Measurements from ENCODE around the gene SVOP. TPM values are rescaled to one million over a fixed set of nuclear protein-coding genes. Genes with fewer than 3 reads are reported as not detected.

SVOP gene
- total and polyA plus RNA-seq, 2 of the 4 experiments (the other 2 are of a cell fraction), result not detected

GRCh38 chr12:108982621-108983219 lies 38.1 kb downstream of the SVOP start:
- no peak overlapping the region for H3K56ac ChIP-seq (ENCODE audit: extremely low read depth, insufficient read depth, low read length)
- no peak overlapping the region for H4K8ac ChIP-seq (ENCODE audit: low read depth in 2 of 2, low read length in 2 of 2)
- TF ChIP-seq FOS (IDR thresholded peaks at IDR 0.05; ENCODE audit: low read depth, low read length), result no peak
- no peak for TF ChIP-seq USF2 (IDR thresholded peaks at IDR 0.05; ENCODE audit: low read depth, low read length)
- TF ChIP-seq CEBPB (IDR thresholded peaks at IDR 0.05; ENCODE audit: low read depth, low read length), result no peak
- no peak for TF ChIP-seq RAD21 (IDR thresholded peaks at IDR 0.05; ENCODE audit: low read length)
- no peak for TF ChIP-seq NFE2L2 (IDR thresholded peaks at IDR 0.05; ENCODE audit: low read depth, low read length)
- BruUV-seq (replicated peaks), result no TSS peak
- H3K9me1 ChIP-seq (ENCODE audit: insufficient read depth, low read length), result no peaks in the 10 kb centered on the region
- H3K14ac ChIP-seq (replicated peaks; ENCODE audit: low read depth, low read length), result no peak overlapping the region
- no peak overlapping the region for H3K9ac ChIP-seq (ENCODE audit: low read depth, low read length)
- POLR2A ChIA-PET (ENCODE audit: unreplicated experiment), result no interaction called here
- no peak overlapping the region for H3K18ac ChIP-seq (ENCODE audit: low read depth, low read length)
- intact Hi-C loops (cut with micrococcal nuclease), result no loop called here
- no peak for ATAC-seq (ENCODE audit: low read depth)
- no peaks in the 10 kb centered on the region for H3K4me1 ChIP-seq (ENCODE audit: control insufficient read depth, insufficient read depth, low read length)
- DNase-seq, result no peak
- H3K4me3 ChIP-seq (ENCODE audit: insufficient read depth, low read depth, low read length), result no peak overlapping the region
- no peak overlapping the region for H3K4me2 ChIP-seq (ENCODE audit: low read depth, low read length)
- H2BK20ac ChIP-seq (ENCODE audit: low read depth, low read length), result no peak overlapping the region
- H2AK9ac ChIP-seq (replicated peaks; ENCODE audit: low read depth, low read length, poor library complexity), result no peak overlapping the region
- no peak overlapping the region for H2BK120ac ChIP-seq (ENCODE audit: low read depth, low read length)
- no peak overlapping the region for H3K4ac ChIP-seq (ENCODE audit: low read depth, low read length)
- peak overlapping the region; percentile 33 for H2BK5ac ChIP-seq (ENCODE audit: low read depth, low read length, poor library complexity, severe bottlenecking)
- H2BK15ac ChIP-seq (ENCODE audit: low read depth, low read length), result no peak overlapping the region
- no peaks in the 10 kb centered on the region for H3K79me1 ChIP-seq (ENCODE audit: low read depth in 1 of 2, low read length in 2 of 2)
- H4K5ac ChIP-seq (ENCODE audit: low read depth, low read length), result no peak overlapping the region
- H4K91ac ChIP-seq (ENCODE audit: insufficient read depth, low read depth, low read length), result no peak overlapping the region
- no peak overlapping the region for H3K23ac ChIP-seq (ENCODE audit: low read depth, low read length)
- no peak overlapping the region for H2AFZ ChIP-seq (replicated peaks; ENCODE audit: low read length, poor library complexity)
- in situ Hi-C loops (cut with MboI; ENCODE audit: low sequenced_read_pairs), result no loop called here
- H4K20me1 ChIP-seq (ENCODE audit: insufficient read depth, low read length), result no peaks in the 10 kb centered on the region
- H3K27ac ChIP-seq (ENCODE audit: insufficient read depth, low read length), result no peak overlapping the region
- H2AK5ac ChIP-seq (ENCODE audit: low read depth, low read length), result no peak overlapping the region
- H3K36me3 ChIP-seq (ENCODE audit: control insufficient read depth, insufficient read depth, low read length), result no peaks in the 10 kb centered on the region
- H3K9me3 ChIP-seq (ENCODE audit: control insufficient read depth, insufficient read depth, low read length), result no peaks in the 10 kb centered on the region
- H3K27me3 ChIP-seq (ENCODE audit: control insufficient read depth, insufficient read depth, low read length), result peaks cover 3% of the 10 kb centered on the region; the same call in 1 of the 2 replicates
- CTCF ChIA-PET, result no interaction called here
- dilution Hi-C loops (cut with HindIII; ENCODE audit: low sequenced_read_pairs, unreplicated experiment), result no loop called here
